GM12874 (cell line): ENCODE data around the gene KPNA2.

Experiments used
- TF ChIP-seq, protein P1 (sequence below): IDR thresholded peaks from 2 replicates; pipeline ENCODE4 v1.5.1; 2011; ENCODE audit warnings: low read depth, mild to moderate bottlenecking, control low read depth, low read length, moderate library complexity; ENCODE audit not compliant: insufficient read depth

Gene KPNA2

GRCh38 chr17:68029512-68030215 lies 5.9 kb upstream of the KPNA2 start:
- TF ChIP-seq, protein P1, sequence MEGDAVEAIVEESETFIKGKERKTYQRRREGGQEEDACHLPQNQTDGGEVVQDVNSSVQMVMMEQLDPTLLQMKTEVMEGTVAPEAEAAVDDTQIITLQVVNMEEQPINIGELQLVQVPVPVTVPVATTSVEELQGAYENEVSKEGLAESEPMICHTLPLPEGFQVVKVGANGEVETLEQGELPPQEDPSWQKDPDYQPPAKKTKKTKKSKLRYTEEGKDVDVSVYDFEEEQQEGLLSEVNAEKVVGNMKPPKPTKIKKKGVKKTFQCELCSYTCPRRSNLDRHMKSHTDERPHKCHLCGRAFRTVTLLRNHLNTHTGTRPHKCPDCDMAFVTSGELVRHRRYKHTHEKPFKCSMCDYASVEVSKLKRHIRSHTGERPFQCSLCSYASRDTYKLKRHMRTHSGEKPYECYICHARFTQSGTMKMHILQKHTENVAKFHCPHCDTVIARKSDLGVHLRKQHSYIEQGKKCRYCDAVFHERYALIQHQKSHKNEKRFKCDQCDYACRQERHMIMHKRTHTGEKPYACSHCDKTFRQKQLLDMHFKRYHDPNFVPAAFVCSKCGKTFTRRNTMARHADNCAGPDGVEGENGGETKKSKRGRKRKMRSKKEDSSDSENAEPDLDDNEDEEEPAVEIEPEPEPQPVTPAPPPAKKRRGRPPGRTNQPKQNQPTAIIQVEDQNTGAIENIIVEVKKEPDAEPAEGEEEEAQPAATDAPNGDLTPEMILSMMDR = no peak

- TF ChIP-seq, protein P1 = no peak
Observed at GRCh38 chr17:68033636-68034451, 1.7 kb upstream of the KPNA2 start.

DNA sequence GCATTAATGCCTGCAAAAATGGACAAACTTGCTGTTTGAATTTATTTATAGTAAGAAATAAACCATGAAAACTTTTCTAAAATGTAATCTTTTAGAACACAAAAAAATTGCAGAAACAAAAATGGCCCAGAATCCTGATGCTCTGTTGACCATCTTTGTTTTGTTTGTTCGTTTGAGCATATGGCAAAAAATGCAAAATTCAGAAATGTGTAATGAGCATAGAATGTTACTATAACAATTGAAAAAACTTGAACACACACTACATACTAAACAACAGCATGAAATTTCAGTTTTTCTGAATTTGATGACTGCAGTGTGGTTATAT lies 1.1 kb upstream of the KPNA2 start:
- TF ChIP-seq, protein P1 = no peak

DNA sequence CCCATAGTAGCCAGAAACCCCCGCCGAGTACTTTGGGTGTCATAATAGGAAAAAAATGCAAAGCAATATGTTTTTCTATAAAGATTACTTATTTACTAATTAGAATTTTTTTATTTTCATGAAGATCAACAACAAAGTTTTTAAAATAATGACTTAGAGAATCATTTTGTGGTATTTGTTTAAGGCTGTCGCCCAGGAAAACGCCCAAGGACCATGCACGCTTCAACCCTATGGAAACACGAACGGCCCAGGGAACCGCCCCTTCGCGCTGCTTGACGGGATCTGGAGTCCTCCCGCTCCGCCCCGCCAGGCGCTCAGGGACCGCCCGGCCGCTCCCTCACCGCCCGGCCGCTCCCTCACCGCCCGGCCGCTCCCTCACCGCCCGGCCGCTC lies 408 bp upstream of the KPNA2 start:
- TF ChIP-seq, protein P1 = no peak

GRCh38 chr17:68036304-68037147 lies 991 bp downstream of the KPNA2 start:
- TF ChIP-seq, protein P1 = no peak

DNA sequence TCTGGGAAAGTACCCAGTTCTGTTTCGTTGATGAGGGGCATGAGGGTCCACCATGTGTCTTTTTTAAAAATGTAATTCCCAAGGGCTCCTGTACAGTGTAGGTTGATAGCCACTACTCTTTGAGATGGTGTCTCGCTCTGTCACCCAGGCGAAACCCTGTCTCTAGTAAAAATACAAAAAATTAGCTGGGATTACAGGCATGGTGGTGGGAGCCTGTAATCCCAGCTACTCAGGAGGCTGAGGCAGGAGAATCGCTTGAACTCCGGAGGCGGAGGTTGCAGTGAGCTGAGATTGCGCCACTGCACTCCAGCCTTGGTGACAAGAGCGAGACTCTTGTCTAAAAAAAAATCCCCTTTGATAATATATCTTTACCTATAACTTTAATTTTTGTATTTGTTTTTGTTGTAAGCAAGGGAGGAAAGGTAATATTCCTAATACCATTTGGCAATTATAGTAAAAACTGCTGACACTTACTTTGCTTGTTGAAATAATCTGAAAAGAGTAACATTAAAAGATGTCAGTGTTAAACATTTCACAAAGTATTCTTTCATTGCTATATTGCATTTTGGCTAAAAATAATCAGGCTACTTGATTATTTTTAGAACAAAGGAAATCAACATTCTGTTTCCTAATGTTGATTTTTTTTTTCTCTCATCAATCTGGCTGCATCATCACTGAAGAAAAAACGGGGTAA lies 11.8 kb downstream of the KPNA2 start:
- TF ChIP-seq, protein P1 = no peak
